ENCODE measurements around the gene TNS3. TPM values are rescaled to one million over a fixed set of nuclear protein-coding genes. Genes with fewer than 3 reads are reported as not detected.

The TNS3 gene
- total RNA-seq, 1 donor from 2014 or later, result 42.4 TPM

- intact Hi-C loops (cut with micrococcal nuclease), result no loop called here
- ATAC-seq (no peak), DNase-seq (no peak)
Observed at GRCh38 chr7:47498229-47499056, 83.5 kb downstream of the TNS3 start.

DNA sequence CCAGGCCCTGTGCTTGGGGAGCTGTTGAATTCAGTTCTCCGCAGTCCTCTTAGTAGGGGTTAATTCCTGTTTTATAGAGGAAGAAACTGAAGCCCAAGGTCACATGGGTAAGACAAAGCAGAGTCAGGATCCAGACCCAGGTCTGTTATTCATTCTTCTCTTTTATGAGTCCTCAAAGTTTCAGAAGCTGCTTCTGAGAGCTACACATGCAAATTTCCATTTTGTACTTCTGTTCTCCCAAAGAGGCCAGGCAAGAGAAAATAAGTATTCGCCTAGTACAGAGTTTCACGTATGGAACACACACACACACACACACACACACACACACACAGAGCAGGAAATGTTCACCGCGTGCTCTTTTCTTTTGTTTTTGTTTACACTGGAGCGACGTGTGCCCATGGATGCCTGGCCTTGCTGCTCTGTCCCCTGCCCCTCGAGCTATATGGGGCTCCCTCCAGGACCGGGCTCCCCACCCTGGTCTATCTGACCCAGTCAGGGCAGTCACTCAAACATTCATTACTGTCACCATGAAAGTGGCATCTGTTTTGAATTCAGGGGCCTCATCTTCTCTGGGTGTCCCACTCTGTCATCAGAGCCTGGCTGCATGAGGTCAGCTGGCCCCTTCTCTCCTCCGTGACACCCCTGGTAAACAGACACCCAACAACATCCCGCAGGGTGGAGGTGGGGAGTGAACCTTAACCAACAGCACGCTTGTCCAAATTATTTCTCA, 84.4 kb downstream of the TNS3 start:
- peak; percentile 13 for ATAC-seq
- intact Hi-C loops (cut with micrococcal nuclease), result no loop called here
- DNase-seq, result no peak

- DNase-seq (no peak), ATAC-seq (peak; percentile 71)
- intact Hi-C loops (cut with micrococcal nuclease), result no loop called here
Observed at GRCh38 chr7:47496666-47497065, 85.2 kb downstream of the TNS3 start.

- intact Hi-C loops (cut with micrococcal nuclease), result no loop called here
- ATAC-seq, result no peak
- DNase-seq, result no peak
Observed at GRCh38 chr7:47496056-47496665, 85.8 kb downstream of the TNS3 start.

- ATAC-seq, result peak; percentile 32
- intact Hi-C loops (cut with micrococcal nuclease), result no loop called here
- peak; percentile 70 for DNase-seq
Observed at GRCh38 chr7:47493976-47494911, 87.7 kb downstream of the TNS3 start.

DNA sequence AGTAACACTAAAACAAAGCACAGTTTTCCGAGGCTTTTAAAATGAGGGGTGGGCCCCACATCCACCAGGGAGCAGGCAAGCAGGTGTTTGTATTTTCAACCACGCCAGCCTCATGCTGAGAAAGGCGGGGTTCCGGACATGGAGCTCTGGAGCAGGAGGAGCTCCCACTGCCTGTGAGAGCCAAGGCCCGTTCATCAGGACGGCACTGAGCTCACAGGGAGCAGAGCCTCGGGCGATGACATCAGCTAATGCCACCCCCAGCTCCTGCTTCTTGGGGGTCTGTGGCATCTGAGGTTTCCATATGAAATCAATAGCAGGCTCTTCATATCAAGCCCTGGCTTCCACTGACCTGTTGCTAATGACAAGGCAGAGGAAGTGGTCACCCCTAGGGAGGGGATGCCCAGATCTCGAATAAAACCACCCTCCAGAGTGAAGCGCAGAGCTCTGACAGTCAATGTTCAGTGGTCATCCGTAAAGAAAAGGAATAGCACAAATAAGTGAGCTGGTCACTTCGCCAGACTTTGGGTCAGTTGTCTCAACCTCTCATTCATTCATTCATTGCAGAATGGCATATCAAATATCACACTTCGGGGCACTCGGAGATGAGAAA, 89.1 kb downstream of the TNS3 start:
- ATAC-seq (no peak), DNase-seq (no peak)

DNA sequence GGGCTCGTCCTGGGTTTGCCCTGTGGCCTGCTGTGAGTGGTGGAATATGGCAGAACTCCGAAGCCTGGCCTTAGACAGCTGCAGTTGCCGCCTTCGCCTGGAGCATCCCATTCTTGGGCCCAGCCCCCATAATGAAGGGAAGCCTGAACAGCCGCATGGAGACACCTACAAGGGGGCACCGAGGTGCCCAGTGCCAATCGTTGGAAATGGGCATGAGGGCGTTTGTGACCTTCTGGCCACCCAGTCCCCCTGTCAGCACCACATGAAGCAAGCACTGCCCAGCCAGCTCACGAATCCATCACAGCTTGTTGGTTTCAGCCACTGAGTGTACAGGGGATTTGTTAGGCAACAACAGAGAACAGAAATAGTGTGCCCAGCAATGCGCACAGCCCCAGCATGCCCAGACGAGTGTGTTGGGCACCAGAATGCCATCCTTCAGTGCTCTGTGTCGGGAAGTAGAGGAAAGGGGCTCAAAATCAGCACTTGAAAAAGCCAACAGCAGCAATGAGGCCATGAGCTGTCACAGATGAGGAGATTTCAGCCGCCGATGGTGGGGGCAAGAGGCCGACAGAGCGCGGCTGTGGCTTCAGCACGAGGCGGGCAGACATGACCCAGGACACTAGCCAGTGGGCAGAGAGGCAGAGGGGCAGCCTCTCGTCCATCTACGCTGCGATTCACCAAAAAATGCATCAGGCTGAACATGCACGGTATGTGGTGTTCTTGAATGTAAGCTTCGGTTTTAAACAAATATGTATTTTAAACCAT, 91.2 kb downstream of the TNS3 start:
- ATAC-seq (no peak), DNase-seq (no peak)
- intact Hi-C loops (cut with micrococcal nuclease), result no loop called here

More for the DNA sequence above, 89.1 kb downstream of the TNS3 start:
- intact Hi-C loops (cut with micrococcal nuclease), result no loop called here

- intact Hi-C loops (cut with micrococcal nuclease), result no loop called here
- no peak for DNase-seq
- no peak for ATAC-seq
Observed at GRCh38 chr7:47489624-47490023, 92.3 kb downstream of the TNS3 start.

- peak; percentile 7 for ATAC-seq
- intact Hi-C loops (cut with micrococcal nuclease), result no loop called here
- no peak for DNase-seq
Observed at GRCh38 chr7:47488969-47489342, 93.0 kb downstream of the TNS3 start.

DNA sequence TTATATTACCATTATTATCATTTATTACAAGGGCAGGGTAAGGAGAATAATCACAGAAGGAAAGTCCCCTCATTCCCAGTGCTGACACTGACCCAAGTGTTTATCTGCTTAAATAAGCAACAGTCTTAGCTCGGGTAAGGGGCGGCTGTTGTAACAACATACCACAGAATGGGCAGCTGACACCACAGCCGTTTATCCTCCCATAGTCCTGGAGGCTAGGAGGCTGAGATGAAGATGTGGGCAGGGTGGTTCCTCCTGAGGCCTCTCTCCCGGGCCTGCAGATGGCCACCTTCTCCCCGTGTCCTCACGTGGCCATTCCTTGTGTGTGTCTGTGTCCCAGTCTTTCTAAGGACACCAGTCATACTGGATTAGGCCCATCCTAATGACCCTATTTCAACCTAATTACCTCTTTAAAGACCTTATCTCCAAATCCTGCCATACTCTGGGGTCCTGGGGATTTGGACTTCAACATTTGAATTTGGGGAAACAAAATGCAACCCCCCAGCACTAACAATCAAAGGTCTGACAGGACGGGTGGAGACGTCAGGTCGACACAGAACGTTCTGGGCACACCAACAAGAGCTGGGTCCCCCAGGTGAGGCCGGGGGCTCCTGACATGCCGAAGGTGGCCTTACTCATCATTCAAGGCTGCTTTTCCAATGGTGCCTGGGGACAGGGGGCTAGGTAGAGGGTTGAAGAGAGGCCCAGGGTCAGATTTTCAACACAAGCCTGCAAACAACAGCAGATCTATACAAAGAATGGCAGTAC, 93.5 kb downstream of the TNS3 start:
- DNase-seq, result no peak

GRCh38 chr7:47485640-47486435, 96.1 kb downstream of the TNS3 start:
- DNase-seq, result peak; percentile 68
- peak; percentile 80 for ATAC-seq

More for the DNA sequence above, 93.5 kb downstream of the TNS3 start:
- intact Hi-C loops (cut with micrococcal nuclease), result no loop called here
- ATAC-seq, result no peak

GRCh38 chr7:47484923-47485639, 96.8 kb downstream of the TNS3 start:
- ATAC-seq, result peak; percentile 56
- peak; percentile 54 for DNase-seq
- intact Hi-C loops (cut with micrococcal nuclease), result no loop called here

More at GRCh38 chr7:47485640-47486435, 96.1 kb downstream of the TNS3 start:
- intact Hi-C loops (cut with micrococcal nuclease), result no loop called here

- no peak for DNase-seq
- ATAC-seq, result no peak
- intact Hi-C loops (cut with micrococcal nuclease), result no loop called here
Observed at GRCh38 chr7:47484457-47484856, 97.5 kb downstream of the TNS3 start.

- ATAC-seq (no peak), DNase-seq (no peak)
- intact Hi-C loops (cut with micrococcal nuclease), result no loop called here
Observed at GRCh38 chr7:47483604-47484273, 98.2 kb downstream of the TNS3 start.

Measured in left ventricle myocardium superior (tissue), 1 donor.